GM12873 (cell line): ENCODE measurements around the gene SETD2.

ENCODE experiments used
- TF ChIP-seq, protein P1 (sequence below): IDR thresholded peaks from 2 replicates; pipeline ENCODE4 v1.5.1; 2012; ENCODE audit warnings: low read depth, mild to moderate bottlenecking, moderate library complexity, low read length, control low read depth; ENCODE audit not compliant: insufficient read depth; ENCODE audit errors: missing control alignments

SETD2 gene

DNA sequence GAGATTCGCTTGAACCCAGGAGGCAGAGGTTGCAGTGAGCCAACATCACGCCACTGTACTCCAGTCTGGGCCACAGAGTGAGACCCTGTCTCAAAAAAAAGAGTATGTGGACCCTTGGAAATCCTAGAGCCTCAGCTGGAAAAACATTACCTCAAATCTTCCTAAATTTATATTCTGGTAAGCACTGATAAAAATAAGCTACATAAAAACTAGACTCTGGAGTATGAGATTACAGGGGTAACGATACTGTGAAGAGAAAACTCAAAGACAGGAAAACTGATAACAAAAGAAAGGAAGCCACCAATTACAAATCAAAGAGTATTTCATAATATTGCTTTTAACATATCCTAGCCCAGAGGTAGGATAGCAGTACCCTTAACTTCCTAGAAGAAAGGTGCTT is 30.3 kb downstream of the SETD2 start:
- TF ChIP-seq, protein P1, sequence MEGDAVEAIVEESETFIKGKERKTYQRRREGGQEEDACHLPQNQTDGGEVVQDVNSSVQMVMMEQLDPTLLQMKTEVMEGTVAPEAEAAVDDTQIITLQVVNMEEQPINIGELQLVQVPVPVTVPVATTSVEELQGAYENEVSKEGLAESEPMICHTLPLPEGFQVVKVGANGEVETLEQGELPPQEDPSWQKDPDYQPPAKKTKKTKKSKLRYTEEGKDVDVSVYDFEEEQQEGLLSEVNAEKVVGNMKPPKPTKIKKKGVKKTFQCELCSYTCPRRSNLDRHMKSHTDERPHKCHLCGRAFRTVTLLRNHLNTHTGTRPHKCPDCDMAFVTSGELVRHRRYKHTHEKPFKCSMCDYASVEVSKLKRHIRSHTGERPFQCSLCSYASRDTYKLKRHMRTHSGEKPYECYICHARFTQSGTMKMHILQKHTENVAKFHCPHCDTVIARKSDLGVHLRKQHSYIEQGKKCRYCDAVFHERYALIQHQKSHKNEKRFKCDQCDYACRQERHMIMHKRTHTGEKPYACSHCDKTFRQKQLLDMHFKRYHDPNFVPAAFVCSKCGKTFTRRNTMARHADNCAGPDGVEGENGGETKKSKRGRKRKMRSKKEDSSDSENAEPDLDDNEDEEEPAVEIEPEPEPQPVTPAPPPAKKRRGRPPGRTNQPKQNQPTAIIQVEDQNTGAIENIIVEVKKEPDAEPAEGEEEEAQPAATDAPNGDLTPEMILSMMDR, result no peak

GRCh38 chr3:47130557-47130956 is 33.4 kb downstream of the SETD2 start:
- TF ChIP-seq, protein P1, result no peak

GRCh38 chr3:47128137-47128536 is 35.8 kb downstream of the SETD2 start:
- TF ChIP-seq, protein P1, result no peak

DNA sequence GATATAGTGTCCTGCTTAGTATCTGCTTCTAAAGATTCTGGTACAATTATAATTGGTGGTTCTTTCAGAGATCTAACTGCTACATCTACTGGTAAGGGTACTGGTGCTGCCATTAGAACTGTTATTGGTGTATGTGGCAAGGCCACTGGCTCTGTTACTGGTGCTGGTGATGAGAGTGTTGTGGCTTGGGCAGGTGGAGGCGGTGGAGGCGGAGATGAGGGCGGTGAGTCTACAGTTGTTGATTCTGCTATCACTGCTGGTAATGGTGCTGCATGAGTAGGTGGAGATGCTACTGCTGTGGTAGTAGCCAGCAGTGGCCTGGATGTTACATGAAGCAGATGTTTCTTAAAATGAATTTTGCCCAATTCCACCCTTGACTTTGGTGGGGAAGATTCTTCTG is 40.1 kb downstream of the SETD2 start:
- TF ChIP-seq, protein P1, result no peak

- TF ChIP-seq, protein P1, result no peak
Measured at GRCh38 chr3:47121409-47121808, 42.5 kb downstream of the SETD2 start.

- TF ChIP-seq, protein P1, result no peak
Measured at GRCh38 chr3:47120138-47120537, 43.8 kb downstream of the SETD2 start.

DNA sequence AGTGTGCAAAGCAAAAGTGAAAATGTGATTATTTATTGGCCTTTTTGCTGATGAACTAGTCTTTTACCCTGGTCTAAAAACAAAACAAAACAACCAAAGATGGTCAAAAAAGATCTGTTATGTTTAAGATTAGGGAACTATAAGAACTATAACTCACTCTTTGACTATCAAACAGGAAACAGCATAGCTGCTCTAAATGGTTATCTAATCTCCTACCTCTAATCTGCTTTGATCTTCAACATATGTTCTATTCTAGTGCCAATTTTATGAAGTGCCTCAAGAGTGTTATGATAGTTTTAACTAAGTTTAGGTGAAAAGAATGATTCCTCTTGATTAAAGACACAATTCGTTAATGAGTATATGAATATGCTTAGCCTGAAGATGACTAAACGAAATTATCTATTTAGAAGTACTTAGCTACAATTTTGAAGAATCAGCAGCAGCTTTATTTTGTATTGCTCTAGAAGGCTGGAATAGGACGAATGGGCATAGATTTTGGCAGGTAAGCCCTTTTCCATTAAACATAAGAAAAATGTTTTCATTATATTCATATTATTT is 46.0 kb downstream of the SETD2 start:
- TF ChIP-seq, protein P1, result no peak
